ENCODE data around the gene SHISA4. TPM values are rescaled to one million over a fixed set of nuclear protein-coding genes. Genes with fewer than 3 reads are reported as not detected.

SHISA4 gene
- total and polyA plus RNA-seq, 2 of the 8 experiments (the other 6 are each of a cell fraction or from before 2014, with no cell fraction given) = 7.8 to 28.9 TPM

- 23% methylated on average over 8 of the region's 10 CpGs; no CpG with 5 or more reads in 1 of the 2 experiments for WGBS, 2 experiments (ENCODE audit: extremely low coverage in 1 of 2, insufficient coverage in 1 of 2, insufficient read length in 1 of 2, insufficient replicate concordance in 2 of 2, low coverage in 1 of 2, low lambda C conversion rate in 2 of 2, missing lambda C conversion rate in 1 of 2)
- Histone ChIP-seq H3K9me3 (ENCODE audit: insufficient read depth in 2 of 2, low read depth in 1 of 2, low read length in 1 of 2) (no peaks in the 10 kb centered on the region), H2BK5ac (ENCODE audit: low read depth, low read length) (peak overlapping the region; percentile 91; the same call in 1 of the 2 replicates), H2BK20ac (ENCODE audit: low read length) (peak overlapping the region; percentile 97; the same call in 1 of the 2 replicates), H4K5ac (ENCODE audit: insufficient read length, low read depth, low read length) (no peak overlapping the region), H3K23me2 (ENCODE audit: low read depth, low read length) (no peaks in the 10 kb centered on the region; the same call in none of the 2 replicates), H3K9ac (replicated peaks in 1 of 4; ENCODE audit: extremely low read depth in 1 of 4, low read depth in 3 of 4, low read length in 3 of 4) (0 out of 7 replicates have a peak overlapping the region, but pooled peaks of 1 of the 4 experiments have one; percentile 8), H3K4ac (replicated peaks; ENCODE audit: insufficient read length, low read depth, low read length) (no peak overlapping the region), H3K79me1 (ENCODE audit: low read depth, low read length) (no peaks in the 10 kb centered on the region), H3K14ac (ENCODE audit: insufficient read length) (no peak overlapping the region), H3K4me1 (replicated peaks in 1 of 4; ENCODE audit: control insufficient read depth in 3 of 4, insufficient read depth in 4 of 4, low read length in 3 of 4) (peaks cover 6 to 21% (median 16%) of the 10 kb centered on the region in 4 experiments), H2BK12ac (ENCODE audit: low read depth, low read length) (peak overlapping the region; percentile 77; the same call in 1 of the 2 replicates), H2AK5ac (ENCODE audit: low read depth, low read length) (peak overlapping the region; percentile 54; the same call in 1 of the 2 replicates), H4K8ac (ENCODE audit: extremely low read depth, insufficient read depth, low read length) (no peak overlapping the region), H4K91ac (replicated peaks; ENCODE audit: insufficient read length, low read length) (no peak overlapping the region), H3K4me2 (ENCODE audit: insufficient read depth in 1 of 2, low read depth in 2 of 2, low read length in 2 of 2) (peak overlapping the region in 1 of 2 experiments; percentile 32; a peak in 1 of 4 replicates), H4K20me1 (replicated peaks in 1 of 2; ENCODE audit: control insufficient read depth in 1 of 2, insufficient read depth in 2 of 2, low read length in 2 of 2) (no peaks in the 10 kb centered on the region), H3K18ac (ENCODE audit: extremely low read depth, low read length) (no peak overlapping the region; the same call in 1 of the 2 replicates), H2AFZ (ENCODE audit: low read length) (peak overlapping the region; percentile 37; the same call in 1 of the 2 replicates), H3K27me3 (replicated peaks in 1 of 4; ENCODE audit: control insufficient read depth in 3 of 4, extremely low read depth in 1 of 4, insufficient read depth in 3 of 4, low read length in 3 of 4) (no peaks in the 10 kb centered on the region), H3K23ac (ENCODE audit: insufficient read length) (no peak overlapping the region), H3K4me3 (ENCODE audit: extremely low read depth in 1 of 4, insufficient read depth in 2 of 4, low read depth in 3 of 4, low read length in 4 of 4) (no peak overlapping the region), H3K36me3 (ENCODE audit: control insufficient read depth in 2 of 4, insufficient read depth in 4 of 4, low read length in 3 of 4) (no peaks in the 10 kb centered on the region), H3K79me2 (ENCODE audit: control insufficient read depth in 1 of 2, insufficient read depth in 2 of 2, low read length in 2 of 2) (no peaks in the 10 kb centered on the region), H2BK120ac (replicated peaks; ENCODE audit: low read depth, low read length) (no peak overlapping the region), H2BK15ac (ENCODE audit: low read length) (peak overlapping the region; percentile 46; the same call in 1 of the 2 replicates), H3K56ac (replicated peaks; ENCODE audit: insufficient read length, low read depth, low read length) (no peak overlapping the region), H3K27ac (ENCODE audit: low read depth, low read length) (no peak overlapping the region)
- ChIA-PET POLR2A (ENCODE audit: partially characterized antibody) (interaction anchor here (0.6 to 9.6 kb wide), 16 partner anchors 9 to 114 kb away, joined by 3 to 117 read pairs (median 5); partner anchors contain the start of genes ELF3, LMOD1, RNPEP and TIMM17A), CTCF (ENCODE audit: partially characterized antibody) (interaction anchor here (0.7 to 14.8 kb wide), 48 partner anchors 9 to 461 kb away, joined by 3 to 244 read pairs (median 7); partner anchors contain the start of genes ELF3, GPR37L1, LMOD1 and RNPEP)
- DNase-seq (ENCODE audit: low read depth in 1 of 2, low spot score in 2 of 2) (peak; percentile 86 to 98), FAIRE-seq (peak; percentile 92)
- TF ChIP-seq, protein P1, sequence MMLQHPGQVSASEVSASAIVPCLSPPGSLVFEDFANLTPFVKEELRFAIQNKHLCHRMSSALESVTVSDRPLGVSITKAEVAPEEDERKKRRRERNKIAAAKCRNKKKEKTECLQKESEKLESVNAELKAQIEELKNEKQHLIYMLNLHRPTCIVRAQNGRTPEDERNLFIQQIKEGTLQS (IDR thresholded peaks at IDR 0.05; ENCODE audit: insufficient read depth, low read depth, low read length) = peak; percentile 90
- TF ChIP-seq CREB1 (IDR thresholded peaks at IDR 0.05) = peak; percentile 88
- peak; percentile 95 to 98 (median 96) for TF ChIP-seq CTCF (IDR thresholded peaks at IDR 0.05; ENCODE audit: control extremely low read depth in 1 of 3, insufficient read depth in 1 of 3, low read depth in 1 of 3, low read length in 3 of 3)
- TF ChIP-seq CTBP2 (IDR thresholded peaks at IDR 0.05; ENCODE audit: borderline replicate concordance, insufficient read depth, insufficient read length, low read length) = no peak
- 0 out of 2 replicates have a peak, but pooled peaks have one; percentile 59 for TF ChIP-seq YY1 (IDR thresholded peaks at IDR 0.05; ENCODE audit: low read depth, low read length)
- TF ChIP-seq JUND (IDR thresholded peaks at IDR 0.05; ENCODE audit: low read length) = peak; percentile 99
- 0 out of 2 replicates have a peak, but pooled peaks have one; percentile 44 for TF ChIP-seq BRCA1 (IDR thresholded peaks at IDR 0.05; ENCODE audit: low read depth, low read length)
Observed at GRCh38 chr1:201895913-201896807, 7.5 kb downstream of the SHISA4 start.

All from H1 (cell line).